ENCODE measurements around the gene STK32A. TPM values are rescaled to one million over a fixed set of nuclear protein-coding genes. Genes with fewer than 3 reads are reported as not detected.

STK32A gene
- total RNA-seq, 1 donor from 2014 or later: 0.21 TPM

- DNase-seq (ENCODE audit: low read depth): peak; percentile 49
Observed at GRCh38 chr5:147248561-147248960, 13.7 kb downstream of the STK32A start.

- DNase-seq (ENCODE audit: low read depth): no peak
Observed at GRCh38 chr5:147259837-147260236, 25.0 kb downstream of the STK32A start.

GRCh38 chr5:147267082-147267832 lies 32.4 kb downstream of the STK32A start:
- DNase-seq (ENCODE audit: low read depth): no peak

GRCh38 chr5:147276497-147276896 lies 41.7 kb downstream of the STK32A start:
- no peak for DNase-seq (ENCODE audit: low read depth)

- no peak for DNase-seq (ENCODE audit: low read depth)
Observed at GRCh38 chr5:147286296-147286695, 51.5 kb downstream of the STK32A start.

- no peak for DNase-seq (ENCODE audit: low read depth)
Observed at GRCh38 chr5:147287110-147287509, 52.3 kb downstream of the STK32A start.

- no peak for DNase-seq (ENCODE audit: low read depth)
Observed at GRCh38 chr5:147290261-147290660, 55.4 kb downstream of the STK32A start.

GRCh38 chr5:147303251-147303650 lies 68.4 kb downstream of the STK32A start:
- DNase-seq (ENCODE audit: low read depth): no peak

- DNase-seq (ENCODE audit: low read depth): peak; percentile 66
Observed at GRCh38 chr5:147303976-147304375, 69.2 kb downstream of the STK32A start.

- no peak for DNase-seq (ENCODE audit: low read depth)
Observed at GRCh38 chr5:147305147-147305546, 70.3 kb downstream of the STK32A start.

GRCh38 chr5:147306351-147306750 lies 71.5 kb downstream of the STK32A start:
- no peak for DNase-seq (ENCODE audit: low read depth)

GRCh38 chr5:147307170-147307569 lies 72.3 kb downstream of the STK32A start:
- peak; percentile 42 for DNase-seq (ENCODE audit: low read depth)

GRCh38 chr5:147309621-147310020 lies 74.8 kb downstream of the STK32A start:
- DNase-seq (ENCODE audit: low read depth): no peak

GRCh38 chr5:147310059-147310704 lies 75.4 kb downstream of the STK32A start:
- DNase-seq (ENCODE audit: low read depth): peak; percentile 92

GRCh38 chr5:147317978-147318684 lies 83.3 kb downstream of the STK32A start:
- no peak for DNase-seq (ENCODE audit: low read depth)

GRCh38 chr5:147321569-147321968 lies 86.7 kb downstream of the STK32A start:
- no peak for DNase-seq (ENCODE audit: low read depth)

- no peak for DNase-seq (ENCODE audit: low read depth)
Observed at GRCh38 chr5:147327421-147327820, 92.6 kb downstream of the STK32A start.

GRCh38 chr5:147327905-147328304 lies 93.1 kb downstream of the STK32A start:
- DNase-seq (ENCODE audit: low read depth): no peak

- DNase-seq (ENCODE audit: low read depth): no peak
Observed at GRCh38 chr5:147332658-147333057, 97.8 kb downstream of the STK32A start.

- no peak for DNase-seq (ENCODE audit: low read depth)
Observed at GRCh38 chr5:147336876-147337275, 102.0 kb downstream of the STK32A start.

GRCh38 chr5:147339313-147339712 lies 104.5 kb downstream of the STK32A start:
- DNase-seq (ENCODE audit: low read depth): no peak

GRCh38 chr5:147340941-147341340 lies 106.1 kb downstream of the STK32A start:
- DNase-seq (ENCODE audit: low read depth): no peak
